ENCODE measurements around the gene DCAF7. TPM values are rescaled to one million over a fixed set of nuclear protein-coding genes. Genes with fewer than 3 reads are reported as not detected.

The DCAF7 gene
- total and polyA plus RNA-seq, 2 experiments from 2014 or later, result 55.1 to 56.7 TPM

- TF ChIP-seq, protein P1, sequence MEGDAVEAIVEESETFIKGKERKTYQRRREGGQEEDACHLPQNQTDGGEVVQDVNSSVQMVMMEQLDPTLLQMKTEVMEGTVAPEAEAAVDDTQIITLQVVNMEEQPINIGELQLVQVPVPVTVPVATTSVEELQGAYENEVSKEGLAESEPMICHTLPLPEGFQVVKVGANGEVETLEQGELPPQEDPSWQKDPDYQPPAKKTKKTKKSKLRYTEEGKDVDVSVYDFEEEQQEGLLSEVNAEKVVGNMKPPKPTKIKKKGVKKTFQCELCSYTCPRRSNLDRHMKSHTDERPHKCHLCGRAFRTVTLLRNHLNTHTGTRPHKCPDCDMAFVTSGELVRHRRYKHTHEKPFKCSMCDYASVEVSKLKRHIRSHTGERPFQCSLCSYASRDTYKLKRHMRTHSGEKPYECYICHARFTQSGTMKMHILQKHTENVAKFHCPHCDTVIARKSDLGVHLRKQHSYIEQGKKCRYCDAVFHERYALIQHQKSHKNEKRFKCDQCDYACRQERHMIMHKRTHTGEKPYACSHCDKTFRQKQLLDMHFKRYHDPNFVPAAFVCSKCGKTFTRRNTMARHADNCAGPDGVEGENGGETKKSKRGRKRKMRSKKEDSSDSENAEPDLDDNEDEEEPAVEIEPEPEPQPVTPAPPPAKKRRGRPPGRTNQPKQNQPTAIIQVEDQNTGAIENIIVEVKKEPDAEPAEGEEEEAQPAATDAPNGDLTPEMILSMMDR (IDR thresholded peaks at IDR 0.05; ENCODE audit: low read depth, low read length), result no peak
- H3K27me3 ChIP-seq, result peaks cover 13% of the 10 kb centered on the region
- no peak overlapping the region for H3K27ac ChIP-seq
- no peaks in the 10 kb centered on the region for H3K36me3 ChIP-seq
- no peaks in the 10 kb centered on the region for H3K9me3 ChIP-seq (ENCODE audit: low read depth)
- H3K4me3 ChIP-seq, result no peak overlapping the region
- no peak for DNase-seq (ENCODE audit: low read depth in 1 of 2, low spot score in 1 of 2)
- peaks cover 6% of the 10 kb centered on the region for H3K4me1 ChIP-seq (ENCODE audit: low read depth)
These were observed 5.6 kb upstream of the DCAF7 start for GRCh38 chr17:63544467-63545301.

- Histone ChIP-seq H3K4me1 (ENCODE audit: low read depth) (peaks cover 7% of the 10 kb centered on the region), H3K4me3 (no peak overlapping the region), H3K9me3 (ENCODE audit: low read depth) (no peaks in the 10 kb centered on the region), H3K27me3 (no peaks in the 10 kb centered on the region), H3K36me3 (no peaks in the 10 kb centered on the region), H3K27ac (no peak overlapping the region)
- TF ChIP-seq, protein P1 (IDR thresholded peaks at IDR 0.05; ENCODE audit: low read depth, low read length), result no peak
- no peak for DNase-seq (ENCODE audit: low read depth in 1 of 2, low spot score in 1 of 2)
These were observed 3.8 kb upstream of the DCAF7 start for GRCh38 chr17:63546308-63547082.

- Histone ChIP-seq H3K27me3 (no peaks in the 10 kb centered on the region), H3K9me3 (ENCODE audit: low read depth) (no peaks in the 10 kb centered on the region), H3K4me1 (ENCODE audit: low read depth) (peaks cover 11% of the 10 kb centered on the region), H3K27ac (no peak overlapping the region), H3K36me3 (no peaks in the 10 kb centered on the region), H3K4me3 (no peak overlapping the region)
- DNase-seq (ENCODE audit: low read depth in 1 of 2, low spot score in 1 of 2), result no peak
- TF ChIP-seq, protein P1 (IDR thresholded peaks at IDR 0.05; ENCODE audit: low read depth, low read length), result no peak
These were observed 3.2 kb upstream of the DCAF7 start for GRCh38 chr17:63547083-63547523.

GRCh38 chr17:63549289-63549945 is 860 bp upstream of the DCAF7 start:
- no peaks in the 10 kb centered on the region for H3K27me3 ChIP-seq
- H3K4me3 ChIP-seq, result peak overlapping the region; percentile 32
- no peak for DNase-seq (ENCODE audit: low read depth in 1 of 2, low spot score in 1 of 2)
- H3K9me3 ChIP-seq (ENCODE audit: low read depth), result no peaks in the 10 kb centered on the region
- no peaks in the 10 kb centered on the region for H3K36me3 ChIP-seq
- H3K4me1 ChIP-seq (ENCODE audit: low read depth), result peaks cover 21% of the 10 kb centered on the region
- TF ChIP-seq, protein P1 (IDR thresholded peaks at IDR 0.05; ENCODE audit: low read depth, low read length), result no peak
- peak overlapping the region; percentile 83 for H3K27ac ChIP-seq

DNA sequence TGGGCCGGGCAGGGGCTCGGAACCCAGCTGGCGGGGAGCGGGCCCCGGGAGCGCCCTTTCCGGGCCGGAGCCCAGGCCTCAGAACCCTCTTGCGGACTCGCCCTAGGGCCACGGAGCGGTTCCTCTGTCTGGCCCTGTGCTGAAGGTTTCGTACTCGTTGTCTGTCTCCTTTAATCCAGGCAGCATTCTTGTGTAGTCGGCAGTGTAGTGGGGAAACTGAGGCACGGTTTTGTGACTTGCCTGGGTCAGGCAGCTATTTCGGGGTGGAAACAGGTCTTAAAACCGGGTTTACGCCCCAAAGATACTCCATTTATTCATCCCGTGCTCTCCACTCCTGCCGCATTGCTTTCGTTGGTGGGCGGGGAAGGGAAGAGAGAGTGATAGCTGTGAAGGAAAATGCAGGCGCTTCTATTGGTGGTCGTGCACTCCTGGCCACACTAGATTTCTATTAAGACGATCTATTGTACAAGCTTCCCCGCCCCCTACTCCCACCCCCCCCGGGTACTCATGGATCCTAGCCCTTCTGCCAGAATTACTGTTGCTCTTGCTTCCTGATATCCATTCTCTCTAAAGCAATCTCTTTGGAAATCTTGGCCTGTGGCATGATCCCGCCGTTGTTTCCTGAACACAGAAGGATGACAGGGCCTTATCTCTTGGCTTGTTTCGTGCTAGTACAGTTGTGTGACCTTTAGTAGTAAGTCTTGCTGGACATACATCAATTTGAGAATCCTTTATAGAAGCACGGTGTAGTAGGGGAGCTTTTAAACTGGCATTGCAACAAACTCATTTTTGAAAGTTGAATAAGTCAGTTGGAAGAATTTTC is 751 bp downstream of the DCAF7 start:
- TF ChIP-seq, protein P1 (IDR thresholded peaks at IDR 0.05; ENCODE audit: low read depth, low read length), result no peak
- peak; percentile 49 to 80 for DNase-seq (ENCODE audit: low read depth in 1 of 2, low spot score in 1 of 2)
- H3K4me1 ChIP-seq (ENCODE audit: low read depth), result peaks cover 21% of the 10 kb centered on the region
- H3K9me3 ChIP-seq (ENCODE audit: low read depth), result no peaks in the 10 kb centered on the region
- peak overlapping the region; percentile 68 for H3K4me3 ChIP-seq
- no peaks in the 10 kb centered on the region for H3K27me3 ChIP-seq
- H3K36me3 ChIP-seq, result no peaks in the 10 kb centered on the region
- H3K27ac ChIP-seq, result peak overlapping the region; percentile 93
